Brain microvascular endothelial cell (primary cell): ENCODE data around the gene BTBD17.

Experiments
- DNase-seq: peaks from one replicate; pipeline ENCODE4 v3.0.0-alpha.2; 2020
- H3K27ac ChIP-seq: fragments of 250-450 bp; sonication (Bioruptor Pico); 2 replicates; pipeline ENCODE4 v1.5.1; 2020; ENCODE audit warnings: mild to moderate bottlenecking, moderate library complexity
- H3K27me3 ChIP-seq: fragments of 250-450 bp; sonication (Bioruptor Pico); replicated peaks from 2 replicates; pipeline ENCODE4 v1.5.1; 2020; ENCODE audit warnings: mild to moderate bottlenecking
- H3K36me3 ChIP-seq: fragments of 250-450 bp; sonication (Bioruptor Pico); replicated peaks from 2 replicates; pipeline ENCODE4 v1.5.1; 2020; ENCODE audit warnings: mild to moderate bottlenecking
- H3K4me3 ChIP-seq: 2 replicates; pipeline ENCODE4 v1.5.1; 2011; ENCODE audit warnings: low read depth, mild to moderate bottlenecking, control low read depth, low read length, moderate library complexity
- in situ Hi-C: cut with HindIII; loops from 2 replicates; pipeline ENCODE4 v1.10.0; 2017; ENCODE audit warnings: low sequenced_read_pairs, low pct_ligation_motif_present
- TF ChIP-seq, protein P1 (sequence below): IDR thresholded peaks from 2 replicates; pipeline ENCODE4 v1.5.1; 2011; ENCODE audit warnings: low read depth, mild to moderate bottlenecking, moderate library complexity, low read length, control low read depth, inconsistent platforms; ENCODE audit errors: missing control alignments

Gene BTBD17

DNA sequence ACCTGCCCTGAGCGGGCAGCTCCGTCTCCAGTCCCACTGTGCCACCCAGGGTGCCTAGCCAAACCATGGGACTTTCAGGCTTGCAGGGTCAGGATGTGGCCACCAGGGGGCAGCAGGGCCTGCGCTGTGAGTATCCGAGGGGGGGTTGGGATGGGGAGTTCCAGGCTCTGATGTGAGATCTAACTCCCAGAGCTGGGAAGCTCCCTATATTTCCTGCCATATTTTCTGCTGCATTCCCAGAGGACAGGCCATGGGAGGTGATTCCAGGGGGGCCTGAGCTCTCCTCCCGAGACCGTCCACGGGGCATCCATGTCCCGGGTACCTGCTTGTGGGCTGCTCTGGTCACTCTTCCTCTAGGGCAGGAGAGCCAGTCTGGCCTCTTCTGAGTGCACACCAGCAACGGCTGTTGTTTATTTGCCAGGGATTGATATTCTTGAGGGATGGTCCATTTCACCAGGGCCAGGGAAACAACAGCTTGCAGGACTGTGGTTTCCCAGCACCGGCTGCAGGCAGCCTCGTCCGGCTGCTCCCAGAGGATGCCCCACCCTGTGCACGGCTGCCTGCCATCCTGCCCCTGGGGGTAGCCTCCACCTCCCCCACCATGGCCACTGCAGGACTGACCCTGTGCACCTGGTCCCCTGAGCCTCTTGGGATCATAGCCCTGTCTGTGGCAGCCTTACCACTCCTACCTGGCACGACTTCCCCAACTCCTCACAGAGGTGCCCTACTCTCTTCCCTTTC is 6.8 kb upstream of the BTBD17 start:
- TF ChIP-seq, protein P1, sequence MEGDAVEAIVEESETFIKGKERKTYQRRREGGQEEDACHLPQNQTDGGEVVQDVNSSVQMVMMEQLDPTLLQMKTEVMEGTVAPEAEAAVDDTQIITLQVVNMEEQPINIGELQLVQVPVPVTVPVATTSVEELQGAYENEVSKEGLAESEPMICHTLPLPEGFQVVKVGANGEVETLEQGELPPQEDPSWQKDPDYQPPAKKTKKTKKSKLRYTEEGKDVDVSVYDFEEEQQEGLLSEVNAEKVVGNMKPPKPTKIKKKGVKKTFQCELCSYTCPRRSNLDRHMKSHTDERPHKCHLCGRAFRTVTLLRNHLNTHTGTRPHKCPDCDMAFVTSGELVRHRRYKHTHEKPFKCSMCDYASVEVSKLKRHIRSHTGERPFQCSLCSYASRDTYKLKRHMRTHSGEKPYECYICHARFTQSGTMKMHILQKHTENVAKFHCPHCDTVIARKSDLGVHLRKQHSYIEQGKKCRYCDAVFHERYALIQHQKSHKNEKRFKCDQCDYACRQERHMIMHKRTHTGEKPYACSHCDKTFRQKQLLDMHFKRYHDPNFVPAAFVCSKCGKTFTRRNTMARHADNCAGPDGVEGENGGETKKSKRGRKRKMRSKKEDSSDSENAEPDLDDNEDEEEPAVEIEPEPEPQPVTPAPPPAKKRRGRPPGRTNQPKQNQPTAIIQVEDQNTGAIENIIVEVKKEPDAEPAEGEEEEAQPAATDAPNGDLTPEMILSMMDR = peak; percentile 95
- DNase-seq = peak; percentile 56
- in situ Hi-C loops = no loop called here
- H3K27ac ChIP-seq = no peak overlapping the region
- no peaks in the 10 kb centered on the region for H3K36me3 ChIP-seq
- no peaks in the 10 kb centered on the region for H3K27me3 ChIP-seq
- no peak overlapping the region for H3K4me3 ChIP-seq

DNA sequence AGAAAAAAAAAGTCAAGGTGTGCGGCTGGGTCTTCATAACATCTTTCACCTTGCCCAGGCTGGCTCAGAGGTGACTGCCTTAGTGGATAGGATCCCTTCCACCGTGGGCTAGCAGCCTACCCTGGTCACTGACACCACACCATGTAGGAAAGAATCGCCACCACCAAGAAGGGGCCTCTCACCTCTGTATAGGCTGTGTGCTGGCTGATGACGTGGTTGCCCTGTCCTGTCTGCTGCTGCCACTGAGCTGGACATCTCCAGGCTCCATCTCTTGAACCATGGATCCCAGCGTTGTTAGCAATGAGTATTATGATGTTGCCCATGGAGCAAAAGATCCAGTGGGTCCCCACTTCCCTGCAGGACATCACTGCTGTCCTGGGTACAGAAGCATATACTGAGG is 5.5 kb upstream of the BTBD17 start, which contains the start of gene GPR142:
TSS of gene GPR142 (plus strand) at position 301 of the 400 bp plus-strand sequence. CDS start 2,035 bp downstream, outside the sequence.
- H3K36me3 ChIP-seq = no peaks in the 10 kb centered on the region
- DNase-seq = no peak
- H3K27me3 ChIP-seq = no peaks in the 10 kb centered on the region
- no peak within 1 kb of the TSS for H3K4me3 ChIP-seq
- TF ChIP-seq, protein P1 = no peak
- no peak within 1 kb of the TSS for H3K27ac ChIP-seq
- in situ Hi-C loops = no loop called here

DNA sequence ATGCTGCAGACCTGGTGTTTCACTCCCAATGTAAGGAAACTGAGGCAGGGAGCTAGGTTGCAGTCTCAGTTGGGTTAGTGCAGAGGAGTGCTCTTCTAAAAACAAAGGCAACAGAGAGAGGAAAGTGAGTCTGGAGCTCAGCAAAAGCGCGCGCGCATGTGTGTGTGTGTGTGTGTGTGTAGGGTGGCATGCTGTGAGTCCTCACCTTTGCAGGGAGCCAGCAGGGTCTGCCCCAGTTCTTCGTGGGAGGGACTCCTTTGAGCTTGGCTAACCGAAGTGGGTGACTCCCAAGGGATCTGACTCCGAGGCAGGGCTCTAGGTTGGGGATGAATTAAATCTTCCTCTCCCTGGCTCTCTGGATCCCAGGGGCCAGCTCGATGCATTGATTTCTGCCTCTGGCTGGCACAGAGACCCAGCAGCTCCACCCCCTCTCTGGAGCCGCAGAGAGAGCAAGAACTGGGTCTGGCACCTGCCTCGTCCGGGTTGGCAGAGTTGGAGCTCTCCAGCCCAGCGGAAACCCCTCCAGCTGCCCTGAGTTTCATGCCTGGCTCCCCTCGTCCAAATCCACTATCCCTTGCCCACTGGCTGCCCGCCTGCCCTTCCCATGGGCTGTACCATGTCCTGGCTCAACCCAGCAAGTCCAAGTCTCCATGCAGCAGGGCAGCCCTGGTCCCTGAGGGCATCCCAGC is 1.3 kb upstream of the BTBD17 start:
- in situ Hi-C loops = no loop called here
- Histone ChIP-seq H3K27ac (no peak overlapping the region), H3K27me3 (peaks cover 5% of the 10 kb centered on the region), H3K4me3 (no peak overlapping the region), H3K36me3 (no peaks in the 10 kb centered on the region)
- TF ChIP-seq, protein P1 = no peak
- no peak for DNase-seq

DNA sequence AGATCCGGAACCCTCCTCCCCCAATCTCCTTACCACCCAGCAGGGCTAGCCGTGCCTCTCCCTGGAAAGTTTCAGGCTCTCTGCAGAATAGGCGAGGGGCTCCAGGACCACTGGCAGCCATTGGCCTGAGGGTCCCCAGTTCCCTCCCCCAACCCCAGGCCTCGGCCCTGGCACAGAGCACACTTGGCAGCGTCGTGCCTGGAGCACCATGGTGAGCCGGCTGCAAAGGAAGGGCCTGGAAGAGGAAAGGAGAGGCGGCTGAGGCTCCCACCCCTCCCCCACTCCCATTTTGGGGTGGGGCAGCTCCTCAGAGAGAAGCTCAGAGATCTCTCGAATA is 369 bp upstream of the BTBD17 start:
- H3K4me3 ChIP-seq = no peak overlapping the region
- in situ Hi-C loops = no loop called here
- DNase-seq = no peak
- H3K27ac ChIP-seq = no peak overlapping the region
- H3K27me3 ChIP-seq = peaks cover 12% of the 10 kb centered on the region
- TF ChIP-seq, protein P1 = no peak
- no peaks in the 10 kb centered on the region for H3K36me3 ChIP-seq

DNA sequence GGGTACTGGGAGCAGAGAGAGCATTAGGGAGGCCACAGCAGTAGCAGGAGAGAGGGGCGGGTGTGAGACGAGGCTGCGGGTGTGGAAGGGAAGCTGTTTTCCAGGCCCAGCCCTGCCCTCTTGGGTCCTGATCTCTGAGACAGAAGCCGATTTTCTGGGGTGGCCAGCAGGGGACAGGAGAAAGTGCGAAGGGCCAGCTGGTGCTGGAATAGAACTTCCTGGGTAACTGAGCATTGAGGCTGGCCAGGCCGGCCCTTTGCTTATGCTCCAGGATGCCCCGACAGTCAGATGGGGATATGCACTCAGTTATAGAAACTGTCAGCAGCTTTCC is 804 bp downstream of the BTBD17 start:
- Histone ChIP-seq H3K36me3 (no peaks in the 10 kb centered on the region), H3K4me3 (no peak overlapping the region), H3K27me3 (peaks cover 21% of the 10 kb centered on the region), H3K27ac (no peak overlapping the region)
- DNase-seq = no peak
- TF ChIP-seq, protein P1 = no peak
- in situ Hi-C loops = no loop called here
